ENCODE results near the gene PTH1R.

GRCh38 chr3:46865031-46865507, 12.5 kb upstream of the PTH1R start:
- TF ChIP-seq, protein P1, sequence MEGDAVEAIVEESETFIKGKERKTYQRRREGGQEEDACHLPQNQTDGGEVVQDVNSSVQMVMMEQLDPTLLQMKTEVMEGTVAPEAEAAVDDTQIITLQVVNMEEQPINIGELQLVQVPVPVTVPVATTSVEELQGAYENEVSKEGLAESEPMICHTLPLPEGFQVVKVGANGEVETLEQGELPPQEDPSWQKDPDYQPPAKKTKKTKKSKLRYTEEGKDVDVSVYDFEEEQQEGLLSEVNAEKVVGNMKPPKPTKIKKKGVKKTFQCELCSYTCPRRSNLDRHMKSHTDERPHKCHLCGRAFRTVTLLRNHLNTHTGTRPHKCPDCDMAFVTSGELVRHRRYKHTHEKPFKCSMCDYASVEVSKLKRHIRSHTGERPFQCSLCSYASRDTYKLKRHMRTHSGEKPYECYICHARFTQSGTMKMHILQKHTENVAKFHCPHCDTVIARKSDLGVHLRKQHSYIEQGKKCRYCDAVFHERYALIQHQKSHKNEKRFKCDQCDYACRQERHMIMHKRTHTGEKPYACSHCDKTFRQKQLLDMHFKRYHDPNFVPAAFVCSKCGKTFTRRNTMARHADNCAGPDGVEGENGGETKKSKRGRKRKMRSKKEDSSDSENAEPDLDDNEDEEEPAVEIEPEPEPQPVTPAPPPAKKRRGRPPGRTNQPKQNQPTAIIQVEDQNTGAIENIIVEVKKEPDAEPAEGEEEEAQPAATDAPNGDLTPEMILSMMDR (IDR thresholded peaks at IDR 0.05), result no peak
- TF ChIP-seq POLR2AphosphoS5 (IDR thresholded peaks at IDR 0.05; ENCODE audit: low read depth, low read length) (no peak), TEAD4 (IDR thresholded peaks at IDR 0.05; ENCODE audit: borderline replicate concordance, insufficient read depth) (no peak), FOXM1 (IDR thresholded peaks at IDR 0.05; ENCODE audit: low read depth) (no peak), MAX (IDR thresholded peaks at IDR 0.05; ENCODE audit: low read depth) (no peak), SIN3A (IDR thresholded peaks at IDR 0.05; ENCODE audit: borderline replicate concordance, low read depth, low read length) (no peak), FOXJ3 (CRISPR knock-in tag; IDR thresholded peaks at IDR 0.05) (no peak)

Data from SK-N-SH (cell line).